ENCODE data around the gene ZYX. TPM values are rescaled to one million over a fixed set of nuclear protein-coding genes. Genes with fewer than 3 reads are reported as not detected.
"Not testable (repeated sequence)": the region's sequence is repeated elsewhere in the genome, so short reads cannot be mapped to it uniquely, and the experiment has no call there.

ZYX gene
- total RNA-seq, 1 donor from 2014 or later = 523 TPM

GRCh38 chr7:143391462-143392404 is 10.6 kb downstream of the ZYX start:
- Mint-ChIP-seq H3K27ac (ENCODE audit: unreplicated experiment) (peak overlapping the region; percentile 81), H3K36me3 (ENCODE audit: low read depth, unreplicated experiment) (peaks cover 20% of the 10 kb centered on the region), H3K27me3 (ENCODE audit: low read depth, unreplicated experiment) (no peaks in the 10 kb centered on the region), H3K9me3 (ENCODE audit: unreplicated experiment) (peaks cover 4% of the 10 kb centered on the region), H3K4me3 (ENCODE audit: unreplicated experiment) (no peak overlapping the region), H3K4me1 (ENCODE audit: low read depth, unreplicated experiment) (peaks cover 30% of the 10 kb centered on the region)
- DNase-seq (ENCODE audit: low read depth) = peak; percentile 87
- Histone ChIP-seq H3K36me3 (ENCODE audit: insufficient read depth, low read length) (peaks cover 44% of the 10 kb centered on the region), H3K79me2 (ENCODE audit: insufficient read depth, low read length) (peaks cover 41% of the 10 kb centered on the region), H3K27me3 (ENCODE audit: insufficient read depth, low read length) (no peaks in the 10 kb centered on the region), H3K4me1 (ENCODE audit: insufficient read depth, low read length) (peaks cover 37% of the 10 kb centered on the region), H3K4me2 (ENCODE audit: low read length) (peak overlapping the region; percentile 43), H3K9ac (ENCODE audit: low read length) (peak overlapping the region; percentile 35), H2AFZ (ENCODE audit: low read depth, low read length) (no peak overlapping the region), H3K4me3 (ENCODE audit: insufficient read depth, low read depth, low read length) (no peak overlapping the region), H3K27ac (ENCODE audit: low read depth, low read length) (peak overlapping the region; percentile 51), H4K20me1 (ENCODE audit: insufficient read depth, low read length) (peaks cover 79% of the 10 kb centered on the region), H3K9me3 (ENCODE audit: insufficient read depth, low read depth, low read length) (no peaks in the 10 kb centered on the region)
- TF ChIP-seq EZH2 (IDR thresholded peaks at IDR 0.05; ENCODE audit: insufficient read depth, low read length) (no peak), CTCF (IDR thresholded peaks at IDR 0.05; ENCODE audit: insufficient read depth, low read depth, low read length) (no peak)
- peak; percentile 39 for FAIRE-seq

GRCh38 chr7:143392427-143392826 is 11.3 kb downstream of the ZYX start:
- H3K4me3 ChIP-seq (ENCODE audit: insufficient read depth, low read depth, low read length); H2AFZ ChIP-seq (ENCODE audit: low read depth, low read length); FAIRE-seq; DNase-seq (ENCODE audit: low read depth); H3K27me3 ChIP-seq (ENCODE audit: insufficient read depth, low read length); H3K9me3 ChIP-seq (ENCODE audit: insufficient read depth, low read depth, low read length); H3K9me3 Mint-ChIP-seq (ENCODE audit: unreplicated experiment); H3K27me3 Mint-ChIP-seq (ENCODE audit: low read depth, unreplicated experiment); H3K4me3 Mint-ChIP-seq (ENCODE audit: unreplicated experiment); H3K9ac ChIP-seq (ENCODE audit: low read length): not testable (repeated sequence)
- peaks cover 31% of the 10 kb centered on the region for H3K4me1 ChIP-seq (ENCODE audit: insufficient read depth, low read length)
- peaks cover 34% of the 10 kb centered on the region for H3K79me2 ChIP-seq (ENCODE audit: insufficient read depth, low read length)
- H4K20me1 ChIP-seq (ENCODE audit: insufficient read depth, low read length) = peaks cover 72% of the 10 kb centered on the region
- Mint-ChIP-seq H3K36me3 (ENCODE audit: low read depth, unreplicated experiment) (peaks cover 20% of the 10 kb centered on the region), H3K4me1 (ENCODE audit: low read depth, unreplicated experiment) (peaks cover 30% of the 10 kb centered on the region), H3K27ac (ENCODE audit: unreplicated experiment) (peak overlapping the region; percentile 81)
- peak overlapping the region; percentile 19 for H3K27ac ChIP-seq (ENCODE audit: low read depth, low read length)
- H3K4me2 ChIP-seq (ENCODE audit: low read length) = peak overlapping the region; percentile 5
- peaks cover 38% of the 10 kb centered on the region for H3K36me3 ChIP-seq (ENCODE audit: insufficient read depth, low read length)

- H3K4me1 Mint-ChIP-seq (ENCODE audit: low read depth, unreplicated experiment) = peaks cover 26% of the 10 kb centered on the region
- Histone ChIP-seq H4K20me1 (ENCODE audit: insufficient read depth, low read length) (peaks cover 68% of the 10 kb centered on the region), H3K27ac (ENCODE audit: low read depth, low read length) (no peak overlapping the region), H3K9ac (ENCODE audit: low read length) (no peak overlapping the region), H3K4me2 (ENCODE audit: low read length) (no peak overlapping the region), H3K27me3 (ENCODE audit: insufficient read depth, low read length) (no peaks in the 10 kb centered on the region), H2AFZ (ENCODE audit: low read depth, low read length) (no peak overlapping the region), H3K36me3 (ENCODE audit: insufficient read depth, low read length) (peaks cover 35% of the 10 kb centered on the region), H3K9me3 (ENCODE audit: insufficient read depth, low read depth, low read length) (no peaks in the 10 kb centered on the region), H3K4me1 (ENCODE audit: insufficient read depth, low read length) (peaks cover 31% of the 10 kb centered on the region), H3K4me3 (ENCODE audit: insufficient read depth, low read depth, low read length) (no peak overlapping the region), H3K79me2 (ENCODE audit: insufficient read depth, low read length) (peaks cover 29% of the 10 kb centered on the region)
- peaks cover 2% of the 10 kb centered on the region for H3K27me3 Mint-ChIP-seq (ENCODE audit: low read depth, unreplicated experiment)
- H3K36me3 Mint-ChIP-seq (ENCODE audit: low read depth, unreplicated experiment) = peaks cover 20% of the 10 kb centered on the region
- H3K9me3 Mint-ChIP-seq (ENCODE audit: unreplicated experiment) = peaks cover 4% of the 10 kb centered on the region
- no peak overlapping the region for H3K27ac Mint-ChIP-seq (ENCODE audit: unreplicated experiment)
- FAIRE-seq = no peak
- H3K4me3 Mint-ChIP-seq (ENCODE audit: unreplicated experiment) = no peak overlapping the region
- DNase-seq (ENCODE audit: low read depth) = no peak
- TF ChIP-seq CTCF (IDR thresholded peaks at IDR 0.05; ENCODE audit: insufficient read depth, low read depth, low read length) (no peak), EZH2 (IDR thresholded peaks at IDR 0.05; ENCODE audit: insufficient read depth, low read length) (no peak)
Measured at GRCh38 chr7:143392875-143393266, 11.7 kb downstream of the ZYX start.

Data from astrocyte (in vitro differentiated cells and primary cell).